GM19452 (cell line): ENCODE results near the gene CPHXL2.
A peak's percentile ranks its signal among the peaks of the same experiment; 100 is the strongest.

Source experiments
- ATAC-seq: cut with Tn5 transposase; IDR thresholded peaks from one replicate; pipeline ENCODE4 v1.9.1; 2021; ENCODE audit not compliant: unreplicated experiment

The CPHXL2 gene

DNA sequence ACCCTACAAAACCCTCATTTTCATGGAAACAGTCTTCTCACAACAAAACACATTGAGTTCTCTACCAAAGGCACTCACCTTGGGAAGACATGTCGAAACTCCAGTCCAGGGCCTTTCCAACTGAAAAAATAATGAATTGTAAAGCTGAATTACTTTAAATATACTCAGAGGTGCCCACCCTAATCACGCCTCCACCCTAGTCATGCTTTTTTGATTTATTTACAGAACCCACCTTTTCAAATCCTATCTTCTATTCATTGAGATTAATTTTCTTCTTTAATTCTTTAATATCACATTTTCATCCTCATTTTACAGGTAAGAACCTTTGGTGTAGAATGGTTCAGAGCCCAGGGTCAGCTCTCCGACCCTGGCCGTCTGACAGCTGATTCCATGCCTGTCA is at the start of gene CPHXL2:
CPHXL2 (minus strand) TSS at position 101 of the 400 bp plus-strand sequence; CDS start at position 91, 10 bp downstream.
- ATAC-seq, result no peak

DNA sequence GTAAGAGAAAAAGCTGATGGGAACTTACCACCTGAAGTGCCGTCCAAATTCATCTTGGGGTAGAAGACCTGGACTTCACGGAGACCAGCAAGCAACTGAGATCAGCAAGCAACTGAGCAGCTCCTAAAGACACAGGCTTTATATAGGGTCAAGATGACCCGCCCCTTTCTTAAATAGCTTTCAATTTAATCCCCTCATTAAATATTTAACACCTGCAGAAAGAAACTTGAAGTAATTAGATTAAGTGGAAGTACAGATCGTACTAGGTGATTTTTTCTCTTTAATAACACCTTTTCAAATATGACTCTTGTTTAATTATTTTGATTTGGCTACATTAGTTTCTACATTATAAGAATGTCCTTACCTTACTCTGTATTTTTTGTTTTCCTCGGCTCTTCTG is 49.6 kb upstream of the CPHXL2 start, which contains the start of gene CPHXL:
CPHXL (minus strand) TSS at position 101 of the 400 bp plus-strand sequence; CDS start at position 53, 48 bp downstream.
- no peak for ATAC-seq

DNA sequence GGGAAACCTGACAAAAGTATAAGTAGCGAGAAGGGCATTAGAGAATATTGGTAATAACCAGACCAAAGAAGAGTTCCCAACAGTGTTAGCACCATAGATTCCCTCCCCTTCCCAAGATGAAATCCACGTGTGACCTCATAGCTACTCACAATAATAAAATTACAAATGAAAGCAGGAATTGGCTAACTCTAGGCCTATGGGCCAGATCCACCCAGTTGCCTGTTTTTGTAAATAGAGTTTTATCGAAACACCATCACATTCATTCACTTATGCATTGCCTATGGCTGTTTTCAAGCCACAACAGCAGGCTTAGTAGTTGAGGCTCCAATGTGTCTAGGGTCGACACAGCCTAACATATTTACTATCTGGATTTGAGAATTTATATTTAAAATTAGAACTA is 41.6 kb upstream of the CPHXL2 start:
- ATAC-seq, result no peak

GRCh38 chr16:75714661-75715060 is 37.9 kb upstream of the CPHXL2 start:
- ATAC-seq, result no peak

DNA sequence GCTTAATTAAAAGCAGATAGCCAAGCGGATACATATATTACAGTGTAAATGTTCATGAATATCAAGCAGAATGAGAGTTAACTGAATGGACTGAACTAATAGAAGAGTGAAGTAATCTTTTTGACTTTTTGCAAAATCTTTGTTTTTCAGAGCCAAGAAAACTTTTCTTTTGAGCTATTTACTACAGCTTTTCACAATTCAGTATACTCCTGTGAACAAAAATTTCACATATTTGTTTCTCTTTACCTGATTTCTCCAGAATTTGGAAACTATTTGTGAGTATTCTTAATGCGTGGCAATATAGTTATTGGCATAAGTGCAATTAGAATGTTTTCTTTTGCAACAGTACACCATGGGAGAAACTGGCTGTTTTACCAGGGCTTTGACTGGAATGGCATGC is 33.5 kb upstream of the CPHXL2 start:
- ATAC-seq, result no peak

DNA sequence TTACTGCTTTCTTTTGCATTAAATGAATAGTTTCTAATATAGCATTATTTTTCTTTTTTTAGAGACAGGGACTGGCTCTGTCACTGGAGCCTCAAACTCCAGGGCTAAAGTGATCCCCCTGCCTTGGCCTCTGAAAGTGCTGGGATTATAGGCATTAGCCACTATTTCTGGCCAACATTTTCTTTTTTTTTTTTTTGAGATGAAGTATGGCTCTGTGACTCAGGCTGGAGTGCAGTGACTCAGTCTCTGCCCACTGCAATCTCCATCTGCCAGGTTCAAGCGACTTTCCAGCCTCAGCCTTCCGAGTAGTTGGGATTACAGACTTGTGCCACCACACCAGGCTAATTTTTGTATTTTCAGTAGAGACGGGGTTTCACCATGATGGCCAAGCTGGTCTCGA is 26.5 kb upstream of the CPHXL2 start:
- no peak for ATAC-seq

DNA sequence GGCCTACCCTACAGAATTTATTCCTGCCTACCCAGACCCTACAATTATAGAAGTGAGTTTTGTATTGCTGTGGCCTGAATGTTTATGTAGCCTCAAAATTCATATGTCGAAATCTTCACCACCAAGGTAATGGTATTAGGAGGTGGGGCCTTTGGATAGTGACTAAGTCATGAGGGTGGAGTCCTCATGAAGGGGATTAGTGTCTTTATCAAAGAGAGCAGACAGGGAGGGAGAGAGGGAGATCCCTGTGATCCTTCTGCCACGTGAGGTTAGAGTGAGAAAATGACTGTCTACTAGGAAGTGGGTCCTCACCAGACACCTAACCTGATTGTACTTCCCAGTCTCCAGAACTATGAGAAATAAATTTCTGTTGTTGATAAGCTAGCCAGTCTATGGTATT is 25.4 kb upstream of the CPHXL2 start:
- no peak for ATAC-seq

DNA sequence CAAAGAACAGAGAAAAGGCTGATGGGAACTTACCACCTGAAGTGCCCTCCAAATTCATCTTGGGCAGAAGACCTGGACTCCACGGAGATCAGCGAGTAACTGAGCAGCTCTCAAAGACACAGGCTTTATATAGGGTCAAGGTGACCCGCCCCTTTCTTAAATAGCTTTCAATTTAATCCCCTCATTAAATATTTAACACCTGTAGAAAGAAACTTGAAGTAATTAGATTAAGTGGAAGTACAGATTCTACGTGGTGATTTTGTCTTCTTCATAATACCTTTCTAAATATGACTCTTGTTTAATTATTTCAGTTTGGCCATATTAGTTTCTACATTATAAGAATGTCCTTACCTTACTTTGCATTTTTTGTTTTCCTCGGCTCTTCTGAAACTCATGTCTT is 24.6 kb upstream of the CPHXL2 start, which contains the start of gene DUXB:
DUXB (minus strand) TSS at position 101 of the 400 bp plus-strand sequence; CDS start at position 58, 43 bp downstream.
- no peak for ATAC-seq

- ATAC-seq, result no peak
These were observed 20.8 kb upstream of the CPHXL2 start for GRCh38 chr16:75697571-75697970.

- no peak for ATAC-seq
These were observed 18.9 kb upstream of the CPHXL2 start for GRCh38 chr16:75695708-75696107.

DNA sequence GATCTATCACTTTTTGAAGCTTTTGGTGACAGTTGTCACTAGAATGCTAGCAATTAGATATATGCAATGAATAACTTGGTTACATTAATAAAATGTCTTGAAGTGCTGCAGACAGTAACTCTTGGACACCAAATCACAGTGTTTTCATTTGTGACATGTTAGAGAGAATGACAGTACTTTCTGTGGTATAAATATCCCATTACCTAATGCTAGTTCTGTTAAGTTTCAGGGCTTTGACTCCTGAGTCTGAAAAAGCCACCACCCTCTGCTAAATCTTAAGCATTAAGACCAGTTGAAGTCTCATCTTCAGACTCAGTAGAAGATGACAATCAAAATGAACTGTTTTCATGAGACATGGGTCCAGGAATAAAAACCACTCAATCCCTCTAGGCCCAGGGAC is 10.6 kb upstream of the CPHXL2 start:
- no peak for ATAC-seq

DNA sequence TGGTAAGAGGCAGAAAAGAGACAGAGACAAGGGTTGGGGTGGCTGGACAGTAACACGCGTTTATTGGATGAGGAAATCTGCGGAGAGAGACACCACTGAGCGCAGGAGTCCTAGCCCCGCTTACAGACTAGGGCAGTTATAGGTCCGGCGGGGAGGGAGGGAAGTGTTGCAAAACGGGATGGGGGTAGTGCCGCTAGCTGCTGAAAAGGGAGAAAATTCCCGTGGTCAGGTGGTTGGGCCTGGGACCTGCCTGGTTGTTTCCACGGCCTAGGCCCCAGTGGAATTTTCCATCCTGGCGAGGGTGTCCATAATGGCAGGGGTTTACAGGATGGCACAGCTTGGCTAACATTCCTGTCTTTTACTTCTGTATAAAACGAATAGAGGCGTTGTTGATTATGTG is 5.5 kb upstream of the CPHXL2 start:
- no peak for ATAC-seq

DNA sequence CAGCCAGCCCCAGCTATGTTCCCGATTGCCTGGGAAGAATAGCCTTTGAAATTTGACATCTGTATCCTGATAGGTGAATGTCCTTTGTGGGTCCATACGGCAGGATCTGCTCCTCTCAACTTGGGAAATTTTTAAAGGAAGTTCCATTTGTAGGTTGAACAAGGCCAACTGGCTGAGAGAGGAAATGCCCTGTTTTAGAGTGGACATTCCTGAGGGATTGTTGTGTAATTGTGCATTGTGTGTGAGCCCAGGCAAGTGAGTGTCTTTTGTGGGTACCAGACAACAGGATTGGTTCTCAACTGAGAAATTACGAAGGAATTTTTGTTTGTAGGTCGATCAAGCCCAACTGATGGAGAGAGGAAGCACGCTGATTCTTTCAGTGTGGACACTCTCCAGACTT is 2.6 kb upstream of the CPHXL2 start:
- no peak for ATAC-seq

- no peak for ATAC-seq
These were observed 9.3 kb downstream of the CPHXL2 start for GRCh38 chr16:75667503-75667902.

GRCh38 chr16:75660726-75661302 is 16.0 kb downstream of the CPHXL2 start:
- ATAC-seq, result no peak

GRCh38 chr16:75660321-75660720 is 16.5 kb downstream of the CPHXL2 start:
- no peak for ATAC-seq

DNA sequence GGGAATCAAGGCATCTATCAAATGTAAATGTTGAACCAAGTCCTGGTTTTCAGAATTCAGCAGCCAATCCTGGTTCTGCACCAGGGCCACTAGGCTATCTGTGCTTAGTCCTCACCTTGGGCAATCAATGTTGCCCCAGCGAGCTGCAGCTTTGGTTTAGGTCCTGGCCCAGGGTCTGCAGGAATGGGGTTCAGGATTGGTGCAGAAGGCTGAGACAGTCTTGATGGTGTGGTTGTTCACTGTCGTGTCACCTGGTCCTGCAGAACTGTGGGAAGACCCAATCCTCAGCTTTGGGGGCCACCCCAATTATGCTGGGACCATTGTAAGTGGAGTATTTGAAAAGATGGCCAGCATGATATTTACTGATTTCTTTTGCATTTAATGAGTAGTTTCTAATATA is 18.6 kb downstream of the CPHXL2 start:
- ATAC-seq, result no peak

GRCh38 chr16:75653922-75654321 is 22.9 kb downstream of the CPHXL2 start:
- ATAC-seq, result no peak

DNA sequence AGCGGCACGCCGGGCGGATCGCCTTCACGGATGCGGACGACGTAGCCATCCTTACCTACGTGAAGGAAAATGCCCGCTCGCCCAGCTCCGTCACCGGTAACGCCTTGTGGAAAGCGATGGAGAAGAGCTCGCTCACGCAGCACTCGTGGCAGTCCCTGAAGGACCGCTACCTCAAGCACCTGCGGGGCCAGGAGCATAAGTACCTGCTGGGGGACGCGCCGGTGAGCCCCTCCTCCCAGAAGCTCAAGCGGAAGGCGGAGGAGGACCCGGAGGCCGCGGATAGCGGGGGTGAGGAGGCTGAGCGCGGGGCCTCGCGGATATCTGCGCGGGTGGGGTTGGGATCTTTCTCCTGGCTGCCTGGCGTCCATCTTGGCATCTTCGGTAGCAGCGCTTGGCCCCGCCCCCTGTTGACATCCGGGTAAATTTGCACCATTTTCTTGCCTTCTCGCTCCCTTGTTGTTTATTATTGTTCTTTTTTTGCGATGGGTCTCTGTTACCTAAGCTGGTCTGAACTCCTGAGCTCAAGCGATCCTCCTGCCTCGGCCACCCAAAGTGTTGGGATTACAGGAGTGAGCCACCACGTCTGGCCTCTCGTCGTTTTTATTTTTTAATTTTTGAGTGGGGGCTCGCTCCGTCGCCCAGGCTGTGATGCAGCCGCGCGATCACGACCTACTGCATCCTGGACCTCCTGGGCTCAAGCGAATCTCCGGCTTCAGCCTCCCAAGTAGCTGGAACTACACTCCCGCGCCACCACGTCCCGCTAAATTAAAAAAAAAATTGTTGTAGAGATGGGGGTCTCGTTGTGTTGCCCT is 28.3 kb downstream of the CPHXL2 start:
- ATAC-seq, result peak; percentile 28

DNA sequence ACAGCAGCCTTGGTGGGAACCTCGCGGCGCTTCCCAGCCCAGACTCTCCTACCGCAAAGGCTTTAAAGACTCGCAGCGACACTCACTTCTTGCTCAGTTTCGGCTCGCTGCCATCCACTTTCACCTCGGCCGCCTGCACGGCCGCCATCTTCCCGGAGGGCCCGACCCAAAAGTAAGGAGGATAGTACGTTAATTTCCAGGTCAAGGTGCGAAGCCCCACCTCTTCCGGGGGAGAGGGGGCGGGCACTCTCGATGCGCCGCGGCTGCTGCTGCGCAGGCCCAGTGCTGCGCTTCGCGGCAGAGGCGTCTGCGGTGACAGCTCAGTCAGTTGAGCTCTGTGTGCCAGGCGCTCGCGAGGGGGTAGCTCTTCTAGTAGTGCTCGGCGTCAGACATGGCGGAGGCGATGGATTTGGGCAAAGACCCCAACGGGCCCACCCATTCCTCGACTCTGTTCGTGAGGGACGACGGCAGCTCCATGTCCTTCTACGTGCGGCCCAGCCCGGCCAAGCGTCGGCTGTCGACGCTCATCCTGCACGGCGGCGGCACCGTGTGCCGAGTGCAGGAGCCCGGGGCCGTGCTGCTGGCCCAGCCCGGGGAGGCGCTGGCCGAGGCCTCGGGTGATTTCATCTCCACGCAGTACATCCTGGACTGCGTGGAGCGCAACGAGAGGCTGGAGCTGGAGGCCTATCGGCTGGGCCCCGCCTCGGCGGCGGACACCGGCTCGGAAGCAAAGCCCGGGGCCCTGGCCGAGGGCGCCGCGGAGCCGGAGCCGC is 29.1 kb downstream of the CPHXL2 start, which contains the start of the genes KARS1 and TERF2IP:
KARS1 (minus strand) TSS at position 174 of the 773 bp plus-strand sequence; CDS start at position 148, 26 bp downstream.
TERF2IP (plus strand) TSS at position 282 of the 773 bp plus-strand sequence; CDS start at position 392, 110 bp downstream.
- ATAC-seq, result peak; percentile 76

- peak; percentile 13 for ATAC-seq
These were observed 29.7 kb downstream of the CPHXL2 start for GRCh38 chr16:75647112-75647491.
